ENCODE results near the gene C12orf57. TPM values are rescaled to one million over a fixed set of nuclear protein-coding genes. Genes with fewer than 3 reads are reported as not detected.

The C12orf57 gene
- total RNA-seq, 1 experiment from 2014 or later, result 111 TPM

GRCh38 chr12:6921996-6922946 lies 21.6 kb upstream of the C12orf57 start:
- Mint-ChIP-seq H3K27me3 (ENCODE audit: insufficient read depth, unreplicated experiment) (no peaks in the 10 kb centered on the region), H3K27ac (ENCODE audit: unreplicated experiment) (no peak overlapping the region), H3K9me3 (ENCODE audit: unreplicated experiment) (no peaks in the 10 kb centered on the region), H3K4me1 (ENCODE audit: low read depth, unreplicated experiment) (peaks cover 30% of the 10 kb centered on the region), H3K36me3 (ENCODE audit: insufficient read depth, unreplicated experiment) (peaks cover 6% of the 10 kb centered on the region), H3K4me3 (ENCODE audit: unreplicated experiment) (no peak overlapping the region)
- TF ChIP-seq CTCF (IDR thresholded peaks at IDR 0.05; ENCODE audit: insufficient read depth in 1 of 2, low read depth in 1 of 2, low read length in 1 of 2, severe bottlenecking in 1 of 2, unreplicated experiment in 1 of 2), result no peak
- no TSS peak for BruUV-seq (replicated peaks)
- no peaks in the 10 kb centered on the region for H3K9me3 ChIP-seq
- POLR2A ChIA-PET, result interaction anchor here (0.6 to 1.0 kb wide), 2 partner anchors 31 to 53 kb away, joined by 3 read pairs; no protein-coding TSS in a partner anchor
- H3K27me3 ChIP-seq (replicated peaks; ENCODE audit: control insufficient read depth, insufficient read depth, low read length), result no peaks in the 10 kb centered on the region
- CTCF ChIA-PET, result interaction anchor here (0.6 to 1.4 kb wide), 3 partner anchors 15 to 1838 kb away, joined by 3 to 4 read pairs (median 3); partner anchors contain the start of gene SPSB2
- no peaks in the 10 kb centered on the region for H3K36me3 ChIP-seq (ENCODE audit: control insufficient read depth, insufficient read depth, low read length)
- DNase-seq, result peak in 1 of 2 experiments; percentile 47
- intact Hi-C loops (cut with micrococcal nuclease; ENCODE audit: unreplicated experiment), result no loop called here
- H3K4me1 ChIP-seq, result peaks cover 23% of the 10 kb centered on the region
- H3K4me3 ChIP-seq (ENCODE audit: low read depth, low read length), result no peak overlapping the region

- H3K9me3 Mint-ChIP-seq (ENCODE audit: unreplicated experiment), result no peaks in the 10 kb centered on the region
- Histone ChIP-seq H3K9me3 (no peaks in the 10 kb centered on the region), H3K4me3 (ENCODE audit: low read depth, low read length) (no peak overlapping the region), H3K4me1 (peaks cover 23% of the 10 kb centered on the region), H3K27me3 (replicated peaks; ENCODE audit: control insufficient read depth, insufficient read depth, low read length) (no peaks in the 10 kb centered on the region), H3K36me3 (ENCODE audit: control insufficient read depth, insufficient read depth, low read length) (no peaks in the 10 kb centered on the region)
- peaks cover 32% of the 10 kb centered on the region for H3K4me1 Mint-ChIP-seq (ENCODE audit: low read depth, unreplicated experiment)
- intact Hi-C loops (cut with micrococcal nuclease; ENCODE audit: unreplicated experiment), result no loop called here
- ChIA-PET CTCF (interaction anchor here (1.4 kb wide), 1 partner anchor 14 kb away, joined by 3 read pairs; no protein-coding TSS in a partner anchor), POLR2A (interaction anchor here (1.0 kb wide), 1 partner anchor 54 kb away, joined by 3 read pairs; no protein-coding TSS in a partner anchor)
- BruUV-seq (replicated peaks), result TSS peak; percentile 72
- TF ChIP-seq CTCF (IDR thresholded peaks at IDR 0.05; ENCODE audit: insufficient read depth in 1 of 2, low read depth in 1 of 2, low read length in 1 of 2, severe bottlenecking in 1 of 2, unreplicated experiment in 1 of 2), result no peak
- peaks cover 6% of the 10 kb centered on the region for H3K36me3 Mint-ChIP-seq (ENCODE audit: insufficient read depth, unreplicated experiment)
- no peak overlapping the region for H3K4me3 Mint-ChIP-seq (ENCODE audit: unreplicated experiment)
- no peak overlapping the region for H3K27ac Mint-ChIP-seq (ENCODE audit: unreplicated experiment)
- DNase-seq, result no peak
- H3K27me3 Mint-ChIP-seq (ENCODE audit: insufficient read depth, unreplicated experiment), result no peaks in the 10 kb centered on the region
Observed at GRCh38 chr12:6923003-6923732, 20.7 kb upstream of the C12orf57 start.

GRCh38 chr12:6923851-6924250 lies 20.0 kb upstream of the C12orf57 start:
- no peaks in the 10 kb centered on the region for H3K27me3 ChIP-seq (replicated peaks; ENCODE audit: control insufficient read depth, insufficient read depth, low read length)
- H3K36me3 Mint-ChIP-seq (ENCODE audit: insufficient read depth, unreplicated experiment), result peaks cover 11% of the 10 kb centered on the region
- no peak overlapping the region for H3K4me3 ChIP-seq (ENCODE audit: low read depth, low read length)
- BruUV-seq (replicated peaks), result no TSS peak
- H3K27me3 Mint-ChIP-seq (ENCODE audit: insufficient read depth, unreplicated experiment), result no peaks in the 10 kb centered on the region
- DNase-seq, result no peak
- no peaks in the 10 kb centered on the region for H3K9me3 Mint-ChIP-seq (ENCODE audit: unreplicated experiment)
- CTCF ChIA-PET, result interaction anchor here (1.0 to 3.1 kb wide), 3 partner anchors 11 to 55 kb away, joined by 3 to 23 read pairs (median 3); no protein-coding TSS in a partner anchor
- H3K9me3 ChIP-seq, result no peaks in the 10 kb centered on the region
- H3K36me3 ChIP-seq (ENCODE audit: control insufficient read depth, insufficient read depth, low read length), result no peaks in the 10 kb centered on the region
- H3K4me1 Mint-ChIP-seq (ENCODE audit: low read depth, unreplicated experiment), result peaks cover 37% of the 10 kb centered on the region
- POLR2A ChIA-PET, result interaction anchor here (0.9 kb wide), 1 partner anchor 57 kb away, joined by 3 read pairs; no protein-coding TSS in a partner anchor
- intact Hi-C loops (cut with micrococcal nuclease; ENCODE audit: unreplicated experiment), result loop anchor here (1.0 to 2.0 kb wide), 4 partner anchors 14 to 55 kb away; partner anchors contain the start of gene C12orf57
- peaks cover 23% of the 10 kb centered on the region for H3K4me1 ChIP-seq
- H3K4me3 Mint-ChIP-seq (ENCODE audit: unreplicated experiment), result no peak overlapping the region
- no peak for TF ChIP-seq CTCF (IDR thresholded peaks at IDR 0.05; ENCODE audit: insufficient read depth in 1 of 2, low read depth in 1 of 2, low read length in 1 of 2, severe bottlenecking in 1 of 2, unreplicated experiment in 1 of 2)
- H3K27ac Mint-ChIP-seq (ENCODE audit: unreplicated experiment), result no peak overlapping the region

Data from Caco-2 (cell line).